ENCODE results near the gene KCNG3. TPM values are rescaled to one million over a fixed set of nuclear protein-coding genes. Genes with fewer than 3 reads are reported as not detected.

The KCNG3 gene
- total and polyA plus RNA-seq, 3 donors from 2014 or later: 1.2 to 12.4 (median 11.3) TPM

DNA sequence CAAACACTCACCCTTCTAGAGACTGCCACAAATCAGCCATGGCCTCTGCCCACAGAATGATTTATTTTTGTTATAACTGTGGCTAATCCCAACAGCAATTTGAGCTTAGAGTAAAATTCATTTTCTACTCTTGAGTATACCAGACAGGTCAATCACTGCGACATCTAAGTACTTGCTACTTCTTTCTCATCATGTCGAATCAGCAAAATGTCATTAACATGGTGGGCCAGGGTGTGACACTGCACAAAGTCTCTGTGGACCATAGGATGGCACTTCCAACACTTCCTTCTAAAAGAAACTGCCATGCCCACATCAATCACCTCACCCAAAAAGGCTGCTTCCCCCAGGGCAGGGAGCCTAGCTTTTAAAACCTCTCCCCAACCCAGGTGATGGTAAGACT lies 64.4 kb downstream of the KCNG3 start:
- Histone ChIP-seq H3K27ac (no peak overlapping the region), H3K4me1 (peaks cover 11% of the 10 kb centered on the region), H3K27me3 (no peaks in the 10 kb centered on the region), H3K36me3 (ENCODE audit: low read depth, missing control alignments) (no peaks in the 10 kb centered on the region), H3K4me3 (no peak overlapping the region), H3K9me3 (no peaks in the 10 kb centered on the region)
- WGBS, 2 donors: 95 to 98% methylated on average over 2 of the region's 2 CpGs
- no peak for TF ChIP-seq POLR2A (IDR thresholded peaks at IDR 0.05)
- TF ChIP-seq, protein P1, sequence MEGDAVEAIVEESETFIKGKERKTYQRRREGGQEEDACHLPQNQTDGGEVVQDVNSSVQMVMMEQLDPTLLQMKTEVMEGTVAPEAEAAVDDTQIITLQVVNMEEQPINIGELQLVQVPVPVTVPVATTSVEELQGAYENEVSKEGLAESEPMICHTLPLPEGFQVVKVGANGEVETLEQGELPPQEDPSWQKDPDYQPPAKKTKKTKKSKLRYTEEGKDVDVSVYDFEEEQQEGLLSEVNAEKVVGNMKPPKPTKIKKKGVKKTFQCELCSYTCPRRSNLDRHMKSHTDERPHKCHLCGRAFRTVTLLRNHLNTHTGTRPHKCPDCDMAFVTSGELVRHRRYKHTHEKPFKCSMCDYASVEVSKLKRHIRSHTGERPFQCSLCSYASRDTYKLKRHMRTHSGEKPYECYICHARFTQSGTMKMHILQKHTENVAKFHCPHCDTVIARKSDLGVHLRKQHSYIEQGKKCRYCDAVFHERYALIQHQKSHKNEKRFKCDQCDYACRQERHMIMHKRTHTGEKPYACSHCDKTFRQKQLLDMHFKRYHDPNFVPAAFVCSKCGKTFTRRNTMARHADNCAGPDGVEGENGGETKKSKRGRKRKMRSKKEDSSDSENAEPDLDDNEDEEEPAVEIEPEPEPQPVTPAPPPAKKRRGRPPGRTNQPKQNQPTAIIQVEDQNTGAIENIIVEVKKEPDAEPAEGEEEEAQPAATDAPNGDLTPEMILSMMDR (IDR thresholded peaks at IDR 0.05): no peak
- DNase-seq: no peak
- intact Hi-C loops (cut with DNase I; ENCODE audit: low total_unique reads): no loop called here

DNA sequence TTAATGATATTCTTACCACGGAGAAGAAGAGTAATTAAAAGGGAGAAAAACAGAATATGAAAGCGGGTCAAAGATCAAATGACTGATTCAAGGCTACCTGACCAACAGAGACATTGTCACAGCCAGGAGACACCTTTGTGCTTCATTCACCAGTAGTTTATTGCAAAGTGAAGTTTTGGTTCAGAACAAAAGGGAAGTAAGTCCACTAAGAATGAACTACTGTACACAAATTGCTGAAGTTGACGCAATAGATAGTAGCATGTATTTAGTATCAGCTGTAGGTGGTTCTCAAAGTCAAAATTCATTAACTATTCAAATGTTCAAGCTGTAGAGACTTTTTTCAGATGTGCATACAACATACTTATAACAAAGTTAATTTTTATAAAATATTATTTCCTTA lies 68.1 kb downstream of the KCNG3 start:
- TF ChIP-seq, protein P1 (IDR thresholded peaks at IDR 0.05): no peak
- no peak for TF ChIP-seq POLR2A (IDR thresholded peaks at IDR 0.05)
- no peaks in the 10 kb centered on the region for H3K9me3 ChIP-seq
- intact Hi-C loops (cut with DNase I; ENCODE audit: low total_unique reads): no loop called here
- 61 to 80% methylated on average over 3 of the region's 3 CpGs for WGBS, 2 donors
- H3K27ac ChIP-seq: no peak overlapping the region
- no peaks in the 10 kb centered on the region for H3K27me3 ChIP-seq
- peaks cover 24% of the 10 kb centered on the region for H3K4me1 ChIP-seq
- H3K4me3 ChIP-seq: no peak overlapping the region
- no peaks in the 10 kb centered on the region for H3K36me3 ChIP-seq (ENCODE audit: low read depth, missing control alignments)
- DNase-seq: no peak

DNA sequence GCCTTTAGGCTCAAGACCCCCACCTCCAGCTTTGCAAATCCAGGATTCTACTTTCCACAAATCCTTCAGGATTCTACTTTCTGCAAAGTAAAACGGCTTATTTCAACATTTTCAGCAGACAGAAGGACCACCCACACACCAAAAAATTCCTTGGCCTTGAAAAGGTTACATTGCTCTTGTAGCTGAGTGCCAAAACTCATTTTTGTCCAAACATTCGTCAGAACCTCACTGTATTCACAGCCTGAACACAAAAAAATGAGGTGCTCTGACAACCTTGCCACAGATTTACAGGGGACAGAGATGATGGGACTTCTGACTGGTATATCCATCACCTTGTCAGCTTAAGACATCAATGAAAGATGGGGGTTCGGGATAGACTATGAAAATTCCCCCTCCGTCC lies 69.7 kb downstream of the KCNG3 start:
- intact Hi-C loops (cut with DNase I; ENCODE audit: low total_unique reads): no loop called here
- H3K9me3 ChIP-seq: no peaks in the 10 kb centered on the region
- DNase-seq: peak; percentile 56
- no peak for TF ChIP-seq POLR2A (IDR thresholded peaks at IDR 0.05)
- TF ChIP-seq, protein P1 (IDR thresholded peaks at IDR 0.05): no peak
- 18 to 24% methylated on average over 4 of the region's 4 CpGs for whole genome bisulfite sequencing, 2 donors
- H3K36me3 ChIP-seq (ENCODE audit: low read depth, missing control alignments): no peaks in the 10 kb centered on the region
- H3K4me3 ChIP-seq: no peak overlapping the region
- H3K27ac ChIP-seq: peak overlapping the region in 1 of 2 donors; percentile 26
- peaks cover 24% of the 10 kb centered on the region for H3K4me1 ChIP-seq
- no peaks in the 10 kb centered on the region for H3K27me3 ChIP-seq

DNA sequence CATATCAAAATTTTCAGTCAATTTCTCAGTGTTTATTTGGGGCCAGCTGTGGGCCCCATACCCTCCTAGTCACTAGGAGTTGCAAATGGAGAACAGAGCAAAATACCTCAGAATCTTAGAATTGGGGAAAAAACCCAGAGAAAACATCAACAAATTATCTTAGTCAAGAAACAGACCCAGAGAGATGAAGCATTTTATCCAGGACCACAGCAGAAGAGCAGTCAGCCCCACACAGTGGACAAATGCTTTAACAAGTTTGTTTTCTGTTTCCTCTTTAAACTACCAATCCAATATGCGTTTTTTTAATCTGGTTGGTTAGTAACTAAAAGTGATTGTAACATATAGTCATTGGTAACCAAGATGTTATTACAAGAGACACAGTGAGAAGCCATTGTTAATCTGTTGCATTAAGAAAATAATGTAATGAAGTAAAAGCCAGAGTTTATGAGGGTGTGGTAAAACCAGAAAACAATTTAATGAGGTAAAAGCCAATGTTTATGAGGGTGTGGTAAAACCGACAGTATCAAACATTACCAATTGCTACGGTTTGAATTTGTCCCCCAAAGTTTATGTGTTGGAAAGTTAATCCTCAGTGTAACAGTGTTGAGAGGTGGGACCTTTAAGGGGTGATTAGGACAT lies 72.1 kb downstream of the KCNG3 start:
- TF ChIP-seq POLR2A (IDR thresholded peaks at IDR 0.05): no peak
- TF ChIP-seq, protein P1 (IDR thresholded peaks at IDR 0.05): no peak
- Histone ChIP-seq H3K27me3 (no peaks in the 10 kb centered on the region), H3K9me3 (no peaks in the 10 kb centered on the region), H3K27ac (no peak overlapping the region), H3K36me3 (ENCODE audit: low read depth, missing control alignments) (no peaks in the 10 kb centered on the region), H3K4me1 (peaks cover 24% of the 10 kb centered on the region), H3K4me3 (no peak overlapping the region)
- 69 to 81% methylated on average over 3 of the region's 3 CpGs for WGBS, 2 donors
- intact Hi-C loops (cut with DNase I; ENCODE audit: low total_unique reads): no loop called here
- no peak for DNase-seq

DNA sequence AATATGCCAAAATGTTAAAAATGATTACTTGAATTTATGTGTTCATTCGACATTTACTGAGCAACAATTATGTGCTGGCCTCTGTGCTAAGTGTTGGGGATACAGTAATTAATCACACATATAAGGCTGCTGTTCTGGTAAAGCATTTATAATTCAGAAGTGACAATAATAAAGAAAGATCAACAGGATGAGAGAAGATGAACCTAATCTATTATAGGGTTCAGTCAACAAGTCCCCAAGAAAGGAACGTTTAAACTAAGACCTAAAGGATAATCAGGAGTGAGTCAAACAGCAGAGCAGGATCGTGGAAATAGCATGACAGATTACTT lies 72.7 kb downstream of the KCNG3 start:
- H3K4me1 ChIP-seq: peaks cover 24% of the 10 kb centered on the region
- WGBS, 2 donors: 59 to 68% methylated on average over 3 of the region's 3 CpGs
- TF ChIP-seq, protein P1 (IDR thresholded peaks at IDR 0.05): no peak
- no peak for TF ChIP-seq POLR2A (IDR thresholded peaks at IDR 0.05)

More for the DNA sequence above, 72.7 kb downstream of the KCNG3 start:
- no peaks in the 10 kb centered on the region for H3K36me3 ChIP-seq (ENCODE audit: low read depth, missing control alignments)
- no peaks in the 10 kb centered on the region for H3K27me3 ChIP-seq
- intact Hi-C loops (cut with DNase I; ENCODE audit: low total_unique reads): no loop called here
- H3K4me3 ChIP-seq: no peak overlapping the region
- no peak overlapping the region for H3K27ac ChIP-seq
- DNase-seq: no peak
- H3K9me3 ChIP-seq: no peaks in the 10 kb centered on the region

Measured in testis (tissue), 3 donors.